Femur (tissue), 1 donor: ENCODE results near the gene AGAP1.
"Not testable (repeated sequence)": the region's sequence is repeated elsewhere in the genome, so short reads cannot be mapped to it uniquely, and the experiment has no call there.

ENCODE experiments used
- DNase-seq: peaks from one replicate; pipeline ENCODE4 v3.0.0-alpha.2; 2017

AGAP1 gene

GRCh38 chr2:236056141-236056540, 562.3 kb downstream of the AGAP1 start:
- no peak for DNase-seq

- DNase-seq = no peak
These were observed 563.5 kb downstream of the AGAP1 start for GRCh38 chr2:236057375-236057774.

GRCh38 chr2:236061497-236061896, 567.7 kb downstream of the AGAP1 start:
- DNase-seq = no peak

GRCh38 chr2:236061899-236062298, 568.1 kb downstream of the AGAP1 start:
- DNase-seq = no peak

- not testable (repeated sequence) for DNase-seq
These were observed 569.0 kb downstream of the AGAP1 start for GRCh38 chr2:236062806-236063205.

GRCh38 chr2:236063994-236064393, 570.2 kb downstream of the AGAP1 start:
- DNase-seq = no peak

- DNase-seq = no peak
These were observed 571.7 kb downstream of the AGAP1 start for GRCh38 chr2:236065314-236066160.

GRCh38 chr2:236070236-236070635, 576.4 kb downstream of the AGAP1 start:
- no peak for DNase-seq

GRCh38 chr2:236073246-236073645, 579.4 kb downstream of the AGAP1 start:
- DNase-seq = no peak

GRCh38 chr2:236073867-236074655, 580.2 kb downstream of the AGAP1 start:
- DNase-seq = no peak

- no peak for DNase-seq
These were observed 582.0 kb downstream of the AGAP1 start for GRCh38 chr2:236075802-236076201.

GRCh38 chr2:236078297-236079255, 584.7 kb downstream of the AGAP1 start:
- DNase-seq = no peak

GRCh38 chr2:236080412-236080811, 586.6 kb downstream of the AGAP1 start:
- DNase-seq = no peak

- no peak for DNase-seq
These were observed 587.3 kb downstream of the AGAP1 start for GRCh38 chr2:236081171-236081570.

GRCh38 chr2:236082061-236082460, 588.2 kb downstream of the AGAP1 start:
- DNase-seq = no peak

- no peak for DNase-seq
These were observed 590.1 kb downstream of the AGAP1 start for GRCh38 chr2:236083934-236084333.

GRCh38 chr2:236085211-236085610, 591.4 kb downstream of the AGAP1 start:
- no peak for DNase-seq

- DNase-seq = no peak
These were observed 591.8 kb downstream of the AGAP1 start for GRCh38 chr2:236085647-236086046.

- no peak for DNase-seq
These were observed 592.6 kb downstream of the AGAP1 start for GRCh38 chr2:236086403-236086970.

- no peak for DNase-seq
These were observed 593.2 kb downstream of the AGAP1 start for GRCh38 chr2:236086971-236087465.

- no peak for DNase-seq
These were observed 594.7 kb downstream of the AGAP1 start for GRCh38 chr2:236088368-236089057.
